Hematopoietic multipotent progenitor cell treated with erythropoietin and hydrocortisone succinate and interleukin-3 and kit ligand, for 4 days (in vitro differentiated cells): ENCODE data around the gene GSTT4.
"Not testable (repeated sequence)": the region's sequence is repeated elsewhere in the genome, so short reads cannot be mapped to it uniquely, and the experiment has no call there.

Experiments used
- DNase-seq: peaks from one replicate; pipeline ENCODE4 v3.0.0-alpha.2; 2015

Gene GSTT4

GRCh38 chr22:24023204-24023789 lies 18.0 kb upstream of the GSTT4 start:
- no peak for DNase-seq

GRCh38 chr22:24021304-24021703 lies 16.1 kb upstream of the GSTT4 start:
- DNase-seq, result no peak

GRCh38 chr22:24016156-24016555 lies 10.9 kb upstream of the GSTT4 start:
- DNase-seq, result no peak

GRCh38 chr22:24011735-24012068 lies 6.4 kb upstream of the GSTT4 start:
- DNase-seq, result no peak

- DNase-seq, result no peak
These were observed 4.8 kb upstream of the GSTT4 start for GRCh38 chr22:24010018-24010391.

GRCh38 chr22:24009227-24010017 lies 4.2 kb upstream of the GSTT4 start:
- DNase-seq, result peak; percentile 84

GRCh38 chr22:24008381-24009226 lies 3.4 kb upstream of the GSTT4 start:
- no peak for DNase-seq

GRCh38 chr22:24008022-24008283 lies 2.7 kb upstream of the GSTT4 start:
- DNase-seq, result no peak

- DNase-seq, result no peak
These were observed 2.2 kb upstream of the GSTT4 start for GRCh38 chr22:24007253-24008021.

GRCh38 chr22:24006914-24007214 lies 1.6 kb upstream of the GSTT4 start:
- no peak for DNase-seq

- no peak for DNase-seq
These were observed 1.1 kb upstream of the GSTT4 start for GRCh38 chr22:24006207-24006913.

- no peak for DNase-seq
These were observed 1.4 kb downstream of the GSTT4 start for GRCh38 chr22:24003887-24004286.

GRCh38 chr22:24002851-24003250 lies 2.4 kb downstream of the GSTT4 start:
- DNase-seq, result no peak

- DNase-seq, result no peak
These were observed 3.0 kb downstream of the GSTT4 start for GRCh38 chr22:24002272-24002671.

GRCh38 chr22:24001314-24001713 lies 3.9 kb downstream of the GSTT4 start:
- no peak for DNase-seq

- not testable (repeated sequence) for DNase-seq
These were observed 5.5 kb downstream of the GSTT4 start for GRCh38 chr22:23999779-24000178.

GRCh38 chr22:23997092-23997491 lies 8.2 kb downstream of the GSTT4 start:
- no peak for DNase-seq

- peak; percentile 43 for DNase-seq
These were observed 11.6 kb downstream of the GSTT4 start for GRCh38 chr22:23993581-23994177.

GRCh38 chr22:23993080-23993479 lies 12.2 kb downstream of the GSTT4 start:
- not testable (repeated sequence) for DNase-seq

GRCh38 chr22:23989583-23990244 lies 15.5 kb downstream of the GSTT4 start:
- not testable (repeated sequence) for DNase-seq

GRCh38 chr22:23986538-23987178 lies 18.6 kb downstream of the GSTT4 start:
- DNase-seq, result not testable (repeated sequence)
